B cell (primary cell): ENCODE measurements around the gene THUMPD1. TPM values are rescaled to one million over a fixed set of nuclear protein-coding genes. Genes with fewer than 3 reads are reported as not detected.
"Not testable (repeated sequence)": the region's sequence is repeated elsewhere in the genome, so short reads cannot be mapped to it uniquely, and the experiment has no call there.

Experiments
- ATAC-seq: fragments of 200-7000 bp; cut with Tn5 transposase; one replicate; pipeline ENCODE4 v1.10.0; 2021; ENCODE audit warnings: low read depth, mild to moderate bottlenecking, moderate number of reproducible peaks, moderate library complexity
- CTCF ChIA-PET: fragments of 350-600 bp; sonication (Branson Sonifier 250); formaldehyde crosslinking; loops from one replicate; lab custom pipeline; 2021; ENCODE audit warnings: antibody characterized with exemption, inconsistent platforms; lab: Charles Lee
- POLR2A ChIA-PET: fragments of 350-600 bp; sonication (Branson Sonifier 250); formaldehyde crosslinking; loops from one replicate; lab custom pipeline; 2021; ENCODE audit warnings: antibody characterized with exemption; lab: Charles Lee
- DNase-seq: peaks from one replicate; pipeline ENCODE4 v3.0.0; 2013
- H2AFZ ChIP-seq: 2 replicates; pipeline ENCODE4 v1.6.1; 2012; ENCODE audit warnings: mild to moderate bottlenecking, low read depth, low read length; ENCODE audit not compliant: insufficient read depth, poor library complexity, severe bottlenecking
- H3K27ac ChIP-seq, 2 donors: 1 replicate in 1 of 2; 2 replicates in 1 of 2; pipeline ENCODE4 v1.5.1; 2012 to 2013; ENCODE audit warnings: low read length in 2 of 2, mild to moderate bottlenecking in 2 of 2, moderate library complexity in 1 of 2
- H3K27me3 ChIP-seq, 4 experiments: fragments of 200-600 bp in 1 of 4; sonication (generic) in 1 of 4; replicated peaks in 1 of 4; 1 replicate in 2 of 4; 2 replicates in 2 of 4; pipeline versions ENCODE4 v1.6.1 to v1.7.0; 2013 to 2016; ENCODE audit warnings: low read length in 3 of 4, mild to moderate bottlenecking in 2 of 4, mixed read lengths in 1 of 4, moderate library complexity in 1 of 4; ENCODE audit not compliant: insufficient read depth in 4 of 4, control insufficient read depth in 3 of 4; ENCODE audit errors: control extremely low read depth in 1 of 4
- H3K36me3 ChIP-seq, 2 experiments: replicated peaks in 1 of 2; 1 replicate in 1 of 2; 2 replicates in 1 of 2; pipeline versions ENCODE4 v1.6.1 to v1.7.1; 2013; ENCODE audit warnings: low read length in 1 of 2; ENCODE audit not compliant: insufficient read depth in 2 of 2, control insufficient read depth in 1 of 2; ENCODE audit errors: control extremely low read depth in 1 of 2, extremely low read depth in 1 of 2
- H3K4me1 ChIP-seq, 2 donors: fragments of 200-600 bp in 1 of 2; sonication (generic) in 1 of 2; 1 replicate in 1 of 2; 2 replicates in 1 of 2; pipeline versions ENCODE4 v1.5.1 to v1.6.1; 2013 to 2017; ENCODE audit warnings: low read length in 2 of 2; ENCODE audit not compliant: control insufficient read depth in 2 of 2, insufficient read depth in 2 of 2
- H3K4me2 ChIP-seq: replicated peaks from 2 replicates; pipeline ENCODE3; 2012; ENCODE audit warnings: mild to moderate bottlenecking, low read depth, low read length; ENCODE audit not compliant: poor library complexity, severe bottlenecking
- H3K4me3 ChIP-seq, 5 experiments: fragments of 200-600 bp in 1 of 5; sonication (generic) in 1 of 5; 1 replicate in 3 of 5; 2 replicates in 2 of 5; pipeline versions ENCODE4 v1.5.1 to v1.7.0; 2011 to 2016; ENCODE audit warnings: low read length in 4 of 5, mild to moderate bottlenecking in 4 of 5, low read depth in 2 of 5, control low read depth in 1 of 5, moderate library complexity in 1 of 5; ENCODE audit not compliant: insufficient read depth in 1 of 5; ENCODE audit errors: control extremely low read depth in 1 of 5, extremely low read depth in 1 of 5
- H3K79me2 ChIP-seq: fragments of 200-600 bp; sonication (generic); one replicate; pipeline ENCODE4 v1.6.0; 2016; ENCODE audit warnings: low read length; ENCODE audit not compliant: control insufficient read depth, insufficient read depth
- H3K9ac ChIP-seq: fragments of 200-600 bp; sonication (generic); 2 replicates; pipeline ENCODE4 v1.6.1; 2017; ENCODE audit warnings: mild to moderate bottlenecking, low read length, moderate library complexity
- H3K9me3 ChIP-seq, 3 donors: one replicate each; pipeline versions ENCODE4 v1.6.1 to v1.7.1; 2013; ENCODE audit warnings: low read length in 2 of 3; ENCODE audit not compliant: control insufficient read depth in 2 of 3, insufficient read depth in 1 of 3; ENCODE audit errors: control extremely low read depth in 1 of 3
- H4K20me1 ChIP-seq: 2 replicates; pipeline ENCODE4 v1.6.0; 2012; ENCODE audit warnings: mild to moderate bottlenecking, low read length; ENCODE audit not compliant: insufficient read depth, control insufficient read depth, poor library complexity, severe bottlenecking
- H3K27ac Mint-ChIP-seq: one replicate; pipeline ENCODE4 v1.8.0; 2021; ENCODE audit warnings: mixed read lengths
- H3K27me3 Mint-ChIP-seq: one replicate; pipeline ENCODE4 v1.8.0; 2021; ENCODE audit warnings: mixed read lengths
- H3K4me1 Mint-ChIP-seq: one replicate; pipeline ENCODE4 v1.8.0; 2021; ENCODE audit warnings: mixed read lengths
- H3K4me3 Mint-ChIP-seq: one replicate; pipeline ENCODE4 v1.8.0; 2021; ENCODE audit warnings: mixed read lengths
- H3K9me3 Mint-ChIP-seq: one replicate; pipeline ENCODE4 v1.8.0; 2022; ENCODE audit warnings: mixed read lengths; ENCODE audit not compliant: insufficient read depth
- EZH2 ChIP-seq: IDR thresholded peaks from 2 replicates; pipeline ENCODE4 v1.6.1; 2012; ENCODE audit warnings: borderline replicate concordance, low read depth, mild to moderate bottlenecking, moderate library complexity, low read length; ENCODE audit not compliant: insufficient read depth, poor library complexity, severe bottlenecking
- WGBS: methylation state at CpG from one replicate; pipeline ENCODE4 v1.1.5; 2013; ENCODE audit warnings: missing lambda C conversion rate; ENCODE audit not compliant: insufficient coverage; 5-methylcytosine and 5-hydroxymethylcytosine counted together
- intact Hi-C: fragments of 100-400 bp; cut with micrococcal nuclease; formaldehyde crosslinking; loops from one replicate; pipeline ENCODE4 v1.10.0; 2022
- polyA plus RNA-seq: library from polyadenylated mRNA; depleted of rRNA; stranded (reverse); fragments of >200 nt; gene quantifications from 2 replicates; pipeline ENCODE4 v1.2.3, GENCODE V29; 2012
- total RNA-seq, 2 donors: library from RNA; stranded (reverse); fragments of 120-200 nt in 1 of 2; gene quantifications; 1 replicate in 1 of 2; 2 replicates in 1 of 2; pipeline versions ENCODE4 v1.2.3 to v1.2.4, GENCODE V29; 2013 to 2022
- TF ChIP-seq, protein P1 (sequence below): fragments of 200-600 bp; IDR thresholded peaks from one replicate; pipeline ENCODE4 v1.8.0; 2022; ENCODE audit warnings: antibody characterized with exemption, mild to moderate bottlenecking

THUMPD1 gene
- total and polyA plus RNA-seq, 2 donors (not counting 1 experiment from before 2014, with no cell fraction given) = 52.5 to 72.6 TPM

DNA sequence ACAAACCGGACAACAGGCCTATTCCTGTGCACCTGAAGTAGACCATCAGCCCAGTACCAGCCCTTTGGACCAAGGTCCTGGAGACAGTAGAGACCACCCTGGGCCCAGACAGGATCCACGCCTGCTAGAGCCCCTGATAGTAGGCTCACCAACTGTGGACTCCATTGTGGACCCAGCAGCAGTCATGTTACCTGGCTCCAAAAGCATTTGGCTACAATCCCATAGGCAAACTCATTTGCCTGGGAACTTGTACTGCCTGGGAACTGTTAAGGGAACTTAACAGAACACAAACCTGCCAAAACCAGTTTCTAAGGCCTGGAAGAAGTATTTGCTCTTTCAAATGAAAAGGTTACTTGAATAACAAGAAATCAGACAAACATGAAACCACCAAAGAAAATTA is 34.2 kb downstream of the THUMPD1 start:
- no peaks in the 10 kb centered on the region for H4K20me1 ChIP-seq
- Mint-ChIP-seq H3K4me3 (no peak overlapping the region), H3K4me1 (no peaks in the 10 kb centered on the region), H3K27me3 (no peaks in the 10 kb centered on the region), H3K27ac (no peak overlapping the region), H3K9me3 (no peaks in the 10 kb centered on the region)
- peaks cover 1 to 2% of the 10 kb centered on the region in 2 experiments for H3K36me3 ChIP-seq
- intact Hi-C loops = no loop called here
- H3K27me3 ChIP-seq = no peaks in the 10 kb centered on the region
- no peak overlapping the region for H3K4me3 ChIP-seq
- WGBS = 97% methylated on average over 2 of the region's 2 CpGs
- no peak overlapping the region for H3K9ac ChIP-seq
- TF ChIP-seq, protein P1, sequence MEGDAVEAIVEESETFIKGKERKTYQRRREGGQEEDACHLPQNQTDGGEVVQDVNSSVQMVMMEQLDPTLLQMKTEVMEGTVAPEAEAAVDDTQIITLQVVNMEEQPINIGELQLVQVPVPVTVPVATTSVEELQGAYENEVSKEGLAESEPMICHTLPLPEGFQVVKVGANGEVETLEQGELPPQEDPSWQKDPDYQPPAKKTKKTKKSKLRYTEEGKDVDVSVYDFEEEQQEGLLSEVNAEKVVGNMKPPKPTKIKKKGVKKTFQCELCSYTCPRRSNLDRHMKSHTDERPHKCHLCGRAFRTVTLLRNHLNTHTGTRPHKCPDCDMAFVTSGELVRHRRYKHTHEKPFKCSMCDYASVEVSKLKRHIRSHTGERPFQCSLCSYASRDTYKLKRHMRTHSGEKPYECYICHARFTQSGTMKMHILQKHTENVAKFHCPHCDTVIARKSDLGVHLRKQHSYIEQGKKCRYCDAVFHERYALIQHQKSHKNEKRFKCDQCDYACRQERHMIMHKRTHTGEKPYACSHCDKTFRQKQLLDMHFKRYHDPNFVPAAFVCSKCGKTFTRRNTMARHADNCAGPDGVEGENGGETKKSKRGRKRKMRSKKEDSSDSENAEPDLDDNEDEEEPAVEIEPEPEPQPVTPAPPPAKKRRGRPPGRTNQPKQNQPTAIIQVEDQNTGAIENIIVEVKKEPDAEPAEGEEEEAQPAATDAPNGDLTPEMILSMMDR = no peak
- TF ChIP-seq EZH2 = no peak
- H3K79me2 ChIP-seq = no peaks in the 10 kb centered on the region
- no peak overlapping the region for H3K4me2 ChIP-seq
- CTCF ChIA-PET = no interaction called here
- no peak for DNase-seq
- POLR2A ChIA-PET = no interaction called here
- no peaks in the 10 kb centered on the region for H3K4me1 ChIP-seq
- no peak for ATAC-seq
- H3K27ac ChIP-seq = no peak overlapping the region
- no peaks in the 10 kb centered on the region for H3K9me3 ChIP-seq
- no peak overlapping the region for H2AFZ ChIP-seq

DNA sequence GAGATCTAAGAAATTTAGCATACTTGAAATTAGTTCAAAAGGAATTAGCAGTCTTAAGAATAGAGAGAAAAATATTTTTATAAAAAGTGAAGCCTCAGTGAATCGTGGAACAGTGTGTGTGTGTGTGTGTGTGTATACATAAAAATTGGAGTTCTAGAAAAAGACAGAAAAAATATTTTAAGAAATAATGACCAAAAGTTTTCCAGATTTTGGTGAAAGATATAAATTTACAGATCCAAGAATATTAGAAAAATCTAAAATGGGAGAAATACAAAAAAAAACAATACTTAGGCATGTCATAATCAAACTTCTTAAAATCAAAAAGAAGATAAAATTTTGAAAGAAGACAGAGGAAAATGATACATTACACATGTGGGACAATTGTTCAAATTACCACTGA is 35.6 kb downstream of the THUMPD1 start:
- H3K9me3 ChIP-seq, intact Hi-C loops, H2AFZ ChIP-seq, H3K4me1 ChIP-seq, H3K4me2 ChIP-seq, H3K27ac Mint-ChIP-seq, H3K9ac ChIP-seq, H4K20me1 ChIP-seq, H3K27me3 Mint-ChIP-seq, H3K4me3 ChIP-seq, ATAC-seq, H3K4me3 Mint-ChIP-seq, H3K79me2 ChIP-seq, CTCF ChIA-PET, H3K27ac ChIP-seq, H3K4me1 Mint-ChIP-seq, H3K9me3 Mint-ChIP-seq, H3K27me3 ChIP-seq, DNase-seq, H3K36me3 ChIP-seq, POLR2A ChIA-PET: not testable (repeated sequence)
- no CpG with 5 or more reads among the region's 1 CpG for WGBS
